H9 (cell line): Measurements from ENCODE around the gene PTGER4. TPM values are rescaled to one million over a fixed set of nuclear protein-coding genes. Genes with fewer than 3 reads are reported as not detected.
A peak's percentile ranks its signal among the peaks of the same experiment; 100 is the strongest.

Experiments used
- DNase-seq: peaks from one replicate; pipeline ENCODE4 v3.0.0-alpha.2; 2017
- H2AFZ ChIP-seq: one replicate; pipeline ENCODE4 v1.6.1; 2013; ENCODE audit warnings: mild to moderate bottlenecking, low read length, control low read depth, moderate library complexity
- H2AK5ac ChIP-seq: 2 replicates; pipeline ENCODE4 v1.6.1; 2013; ENCODE audit warnings: low read length, control low read depth, mixed read lengths; ENCODE audit not compliant: insufficient read length
- H2BK120ac ChIP-seq: one replicate; pipeline ENCODE4 v1.6.1; 2013; ENCODE audit warnings: low read depth, mild to moderate bottlenecking, low read length, control low read depth, inconsistent platforms; ENCODE audit not compliant: poor library complexity, severe bottlenecking
- H2BK12ac ChIP-seq: 2 replicates; pipeline ENCODE4 v1.6.1; 2013; ENCODE audit warnings: low read length, control low read depth, mixed read lengths, low read depth; ENCODE audit not compliant: insufficient read length
- H2BK15ac ChIP-seq: 2 replicates; pipeline ENCODE4 v1.6.1; 2013; ENCODE audit warnings: low read depth, low read length, control low read depth
- H2BK20ac ChIP-seq: one replicate; pipeline ENCODE4 v1.6.1; 2013; ENCODE audit warnings: low read depth, mild to moderate bottlenecking, low read length, control low read depth, inconsistent platforms; ENCODE audit not compliant: poor library complexity, severe bottlenecking
- H2BK5ac ChIP-seq: 2 replicates; pipeline ENCODE4 v1.6.1; 2013; ENCODE audit warnings: low read length, control low read depth, mixed read lengths; ENCODE audit not compliant: insufficient read length
- H3K14ac ChIP-seq: 2 replicates; pipeline ENCODE4 v1.6.1; 2013; ENCODE audit warnings: low read length, control low read depth; ENCODE audit not compliant: insufficient read depth
- H3K18ac ChIP-seq: 2 replicates; pipeline ENCODE4 v1.6.1; 2013; ENCODE audit warnings: low read depth, mild to moderate bottlenecking, mixed read lengths, low read length, control low read depth; ENCODE audit not compliant: insufficient read length
- H3K23ac ChIP-seq: 2 replicates; pipeline ENCODE4 v1.6.1; 2013; ENCODE audit warnings: low read length, control low read depth, mixed read lengths, low read depth; ENCODE audit not compliant: insufficient read length
- H3K23me2 ChIP-seq: 2 replicates; pipeline ENCODE4 v1.6.1; 2013; ENCODE audit warnings: low read depth, mild to moderate bottlenecking, mixed read lengths, low read length, control low read depth; ENCODE audit not compliant: insufficient read length, poor library complexity, severe bottlenecking
- H3K27ac ChIP-seq: 2 replicates; pipeline ENCODE4 v1.5.1; 2013; ENCODE audit warnings: low read length, control low read depth, mixed read lengths, low read depth; ENCODE audit not compliant: insufficient read length
- H3K27me3 ChIP-seq: 2 replicates; pipeline ENCODE4 v1.6.1; 2013; ENCODE audit warnings: low read length, control low read depth, inconsistent platforms; ENCODE audit not compliant: insufficient read depth
- H3K4ac ChIP-seq: 2 replicates; pipeline ENCODE4 v1.6.1; 2013; ENCODE audit warnings: low read depth, mild to moderate bottlenecking, control low read depth, inconsistent platforms, low read length, moderate library complexity
- H3K4me1 ChIP-seq: 2 replicates; pipeline ENCODE4 v1.6.1; 2013; ENCODE audit warnings: low read length, control low read depth, inconsistent platforms; ENCODE audit not compliant: insufficient read depth
- H3K4me2 ChIP-seq: 2 replicates; pipeline ENCODE4 v1.6.1; 2013; ENCODE audit warnings: low read length, control low read depth, mixed read lengths; ENCODE audit not compliant: insufficient read length, insufficient read depth
- H3K56ac ChIP-seq: 2 replicates; pipeline ENCODE4 v1.6.1; 2013; ENCODE audit warnings: low read depth, mild to moderate bottlenecking, mixed read lengths, low read length, control low read depth; ENCODE audit not compliant: insufficient read length
- H3K79me1 ChIP-seq: 2 replicates; pipeline ENCODE4 v1.6.1; 2013; ENCODE audit warnings: low read depth, mild to moderate bottlenecking, moderate library complexity, low read length, control low read depth, inconsistent platforms; ENCODE audit not compliant: insufficient read depth, poor library complexity, severe bottlenecking
- H3K79me2 ChIP-seq: 2 replicates; pipeline ENCODE4 v1.6.1; 2013; ENCODE audit warnings: low read length, control low read depth, inconsistent platforms; ENCODE audit not compliant: insufficient read depth
- H3K9ac ChIP-seq: 2 replicates; pipeline ENCODE4 v1.6.1; 2013; ENCODE audit warnings: low read length, control low read depth, mixed read lengths; ENCODE audit not compliant: insufficient read length; ENCODE audit errors: extremely low read depth
- H3K9me3 ChIP-seq: one replicate; pipeline ENCODE4 v1.6.1; 2013; ENCODE audit warnings: low read depth, low read length, inconsistent platforms; ENCODE audit not compliant: control insufficient read depth
- H3T11ph ChIP-seq: one replicate; pipeline ENCODE4 v1.6.1; 2013; ENCODE audit warnings: mild to moderate bottlenecking, low read length, control low read depth, inconsistent platforms
- H4K20me1 ChIP-seq: one replicate; pipeline ENCODE4 v1.6.1; 2013; ENCODE audit not compliant: control insufficient read depth, insufficient read length, insufficient read depth
- H4K5ac ChIP-seq: 2 replicates; pipeline ENCODE4 v1.6.1; 2013; ENCODE audit warnings: low read depth, mild to moderate bottlenecking, mixed read lengths, low read length, control low read depth; ENCODE audit not compliant: insufficient read length
- H4K8ac ChIP-seq: replicated peaks from 2 replicates; pipeline ENCODE4 v1.6.1; 2013; ENCODE audit warnings: low read length, control low read depth, mixed read lengths, low read depth; ENCODE audit not compliant: insufficient read length
- H4K91ac ChIP-seq: 2 replicates; pipeline ENCODE4 v1.6.1; 2013; ENCODE audit warnings: low read depth, mild to moderate bottlenecking, moderate library complexity, mixed read lengths, low read length, control low read depth; ENCODE audit not compliant: insufficient read length
- H3K27ac Mint-ChIP-seq, 3 experiments: 2 replicates in 2 of 3; 3 replicates in 1 of 3; pipeline ENCODE4 v1.8.0; 2020 to 2021; ENCODE audit warnings: mixed read lengths in 3 of 3, mild to moderate bottlenecking in 1 of 3, moderate library complexity in 1 of 3
- H3K27me3 Mint-ChIP-seq: 2 replicates; pipeline ENCODE4 v1.8.0; 2021; ENCODE audit warnings: low read depth, mild to moderate bottlenecking, moderate library complexity, mixed read lengths
- H3K36me3 Mint-ChIP-seq, 3 experiments: 2 replicates in 2 of 3; 3 replicates in 1 of 3; pipeline ENCODE4 v1.8.0; 2020 to 2021; ENCODE audit warnings: low read depth in 3 of 3, mixed read lengths in 3 of 3; ENCODE audit not compliant: insufficient read depth in 1 of 3
- H3K4me1 Mint-ChIP-seq, 2 experiments: 2 replicates each; pipeline ENCODE4 v1.8.0; 2020; ENCODE audit warnings: mixed read lengths in 2 of 2
- H3K4me3 Mint-ChIP-seq, 2 experiments: 2 replicates in 1 of 2; 3 replicates in 1 of 2; pipeline ENCODE4 v1.8.0; 2020 to 2021; ENCODE audit warnings: mild to moderate bottlenecking in 2 of 2, mixed read lengths in 2 of 2, moderate library complexity in 1 of 2
- H3K9me3 Mint-ChIP-seq, 2 experiments: 2 replicates in 1 of 2; 3 replicates in 1 of 2; pipeline ENCODE4 v1.8.0; 2020; ENCODE audit warnings: mild to moderate bottlenecking in 2 of 2, mixed read lengths in 2 of 2, moderate library complexity in 1 of 2
- WGBS: extraction: QIAGEN DNeasy Blood & Tissue Kit; methylation state at CpG from one replicate; pipeline ENCODE4 v1.1.7; 2013; ENCODE audit warnings: missing lambda C conversion rate, low lambda C conversion rate, mixed read lengths; ENCODE audit not compliant: insufficient read length; ENCODE audit errors: extremely low coverage; 5-methylcytosine and 5-hydroxymethylcytosine counted together
- total RNA-seq: library from RNA; stranded (reverse); gene quantifications from 2 replicates; pipeline ENCODE4 v1.2.1, GENCODE V29; 2021
- TF ChIP-seq, protein P1 (sequence below): fragments of 200-600 bp; sonication (generic); conservative IDR thresholded peaks from 3 replicates; pipeline ENCODE4 v1.8.0; 2021; ENCODE audit warnings: antibody characterized with exemption, mild to moderate bottlenecking

PTGER4 gene
- total RNA-seq, 1 experiment from 2014 or later: 0.35 TPM

DNA sequence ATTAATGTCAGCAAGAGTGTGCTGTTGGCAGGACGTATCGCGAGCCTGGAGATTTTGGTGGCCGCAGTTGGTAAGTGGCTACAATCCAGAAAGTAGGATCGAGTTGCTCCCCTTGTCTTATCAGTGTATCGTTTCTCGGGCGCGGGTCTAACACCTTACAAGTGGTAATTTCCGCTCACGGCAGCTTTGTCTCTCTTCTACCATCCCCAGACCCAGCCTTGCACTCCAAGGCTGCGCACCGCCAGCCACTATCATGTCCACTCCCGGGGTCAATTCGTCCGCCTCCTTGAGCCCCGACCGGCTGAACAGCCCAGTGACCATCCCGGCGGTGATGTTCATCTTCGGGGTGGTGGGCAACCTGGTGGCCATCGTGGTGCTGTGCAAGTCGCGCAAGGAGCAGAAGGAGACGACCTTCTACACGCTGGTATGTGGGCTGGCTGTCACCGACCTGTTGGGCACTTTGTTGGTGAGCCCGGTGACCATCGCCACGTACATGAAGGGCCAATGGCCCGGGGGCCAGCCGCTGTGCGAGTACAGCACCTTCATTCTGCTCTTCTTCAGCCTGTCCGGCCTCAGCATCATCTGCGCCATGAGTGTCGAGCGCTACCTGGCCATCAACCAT, 1.1 kb downstream of the PTGER4 start:
- Histone ChIP-seq H3K4me2 (peak overlapping the region; percentile 65), H3K23ac (no peak overlapping the region), H3T11ph (no peak overlapping the region), H4K8ac (no peak overlapping the region), H3K18ac (no peak overlapping the region), H3K4me1 (peaks cover 5% of the 10 kb centered on the region; the same call in 1 of the 2 replicates), H3K56ac (no peak overlapping the region), H4K91ac (no peak overlapping the region), H3K9ac (no peak overlapping the region), H2BK15ac (no peak overlapping the region), H2BK5ac (no peak overlapping the region), H2BK12ac (no peak overlapping the region), H2BK120ac (no peak overlapping the region), H3K27ac (no peak overlapping the region), H3K4ac (no peak overlapping the region), H3K27me3 (peaks cover 29% of the 10 kb centered on the region), H2AFZ (no peak overlapping the region), H3K23me2 (peaks cover 27% of the 10 kb centered on the region), H3K9me3 (no peaks in the 10 kb centered on the region), H2BK20ac (no peak overlapping the region), H3K14ac (no peak overlapping the region), H4K5ac (no peak overlapping the region), H3K79me1 (no peaks in the 10 kb centered on the region), H4K20me1 (no peaks in the 10 kb centered on the region), H3K79me2 (no peaks in the 10 kb centered on the region), H2AK5ac (no peak overlapping the region)
- peak overlapping the region; percentile 81 to 89 for H3K4me3 Mint-ChIP-seq
- TF ChIP-seq, protein P1, sequence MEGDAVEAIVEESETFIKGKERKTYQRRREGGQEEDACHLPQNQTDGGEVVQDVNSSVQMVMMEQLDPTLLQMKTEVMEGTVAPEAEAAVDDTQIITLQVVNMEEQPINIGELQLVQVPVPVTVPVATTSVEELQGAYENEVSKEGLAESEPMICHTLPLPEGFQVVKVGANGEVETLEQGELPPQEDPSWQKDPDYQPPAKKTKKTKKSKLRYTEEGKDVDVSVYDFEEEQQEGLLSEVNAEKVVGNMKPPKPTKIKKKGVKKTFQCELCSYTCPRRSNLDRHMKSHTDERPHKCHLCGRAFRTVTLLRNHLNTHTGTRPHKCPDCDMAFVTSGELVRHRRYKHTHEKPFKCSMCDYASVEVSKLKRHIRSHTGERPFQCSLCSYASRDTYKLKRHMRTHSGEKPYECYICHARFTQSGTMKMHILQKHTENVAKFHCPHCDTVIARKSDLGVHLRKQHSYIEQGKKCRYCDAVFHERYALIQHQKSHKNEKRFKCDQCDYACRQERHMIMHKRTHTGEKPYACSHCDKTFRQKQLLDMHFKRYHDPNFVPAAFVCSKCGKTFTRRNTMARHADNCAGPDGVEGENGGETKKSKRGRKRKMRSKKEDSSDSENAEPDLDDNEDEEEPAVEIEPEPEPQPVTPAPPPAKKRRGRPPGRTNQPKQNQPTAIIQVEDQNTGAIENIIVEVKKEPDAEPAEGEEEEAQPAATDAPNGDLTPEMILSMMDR: peak; percentile 41; the same call in 1 of the 3 replicates
- H3K9me3 Mint-ChIP-seq: peaks cover 3% of the 10 kb centered on the region in 2 experiments; a peak in 3 of 5 replicates
- peaks cover 57% of the 10 kb centered on the region for H3K27me3 Mint-ChIP-seq
- peak; percentile 54 for DNase-seq
- no peak overlapping the region for H3K27ac Mint-ChIP-seq
- no CpG with 5 or more reads among the region's 37 CpGs for WGBS
- peaks cover 0 to 3% (median 0%) of the 10 kb centered on the region in 3 experiments; a peak in 1 of 7 replicates for H3K36me3 Mint-ChIP-seq
- H3K4me1 Mint-ChIP-seq: peaks cover 39 to 43% of the 10 kb centered on the region in 2 experiments
